DMS 273 (cell line): Measurements from ENCODE around the gene TGFBR2.

Source experiments
- DNase-seq: peaks from one replicate; lab custom pipeline; 2025; ENCODE audit not compliant: unreplicated experiment; lab: John Stamatoyannopoulos, UW

The TGFBR2 gene

DNA sequence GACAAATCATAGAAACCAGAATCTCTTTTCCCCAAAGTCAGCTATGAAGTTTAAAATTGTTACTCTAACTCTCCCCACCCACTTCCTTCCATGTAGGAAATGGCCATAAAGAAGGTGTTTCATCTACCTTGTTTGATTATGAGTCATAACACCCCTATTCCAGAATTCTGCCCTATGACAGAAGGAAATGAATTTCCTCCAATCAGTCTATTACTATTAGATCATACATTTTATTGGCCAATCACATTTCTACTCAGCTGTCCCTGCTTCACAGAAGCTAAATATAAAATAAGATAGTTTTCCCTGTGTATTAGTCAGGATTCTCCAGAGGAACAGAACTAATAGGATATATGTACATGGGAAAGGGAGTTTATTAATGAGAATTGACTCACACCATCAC is 102.1 kb downstream of the TGFBR2 start:
- DNase-seq = no peak

DNA sequence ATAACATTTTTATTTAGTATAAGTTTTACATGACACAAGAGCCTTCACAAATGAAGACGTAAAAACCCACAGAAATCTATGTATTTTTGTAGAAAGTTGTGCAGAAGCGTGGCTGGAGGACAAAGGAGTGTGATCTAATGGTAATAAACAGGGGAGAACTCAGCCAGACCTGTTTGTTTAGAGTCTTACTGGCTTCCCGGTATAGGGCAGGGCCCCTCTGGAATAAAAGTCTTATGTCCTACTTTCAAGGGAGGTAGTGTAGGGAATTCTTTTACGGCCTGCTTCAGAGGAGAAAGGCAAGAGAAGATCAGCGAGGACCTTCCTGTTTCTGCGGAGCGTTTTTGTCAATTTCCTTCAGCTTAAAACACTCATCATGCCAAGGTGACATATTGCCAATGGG is 103.6 kb downstream of the TGFBR2 start:
- no peak for DNase-seq

- no peak for DNase-seq
These were observed 104.8 kb downstream of the TGFBR2 start for GRCh38 chr3:30711151-30711550.

DNA sequence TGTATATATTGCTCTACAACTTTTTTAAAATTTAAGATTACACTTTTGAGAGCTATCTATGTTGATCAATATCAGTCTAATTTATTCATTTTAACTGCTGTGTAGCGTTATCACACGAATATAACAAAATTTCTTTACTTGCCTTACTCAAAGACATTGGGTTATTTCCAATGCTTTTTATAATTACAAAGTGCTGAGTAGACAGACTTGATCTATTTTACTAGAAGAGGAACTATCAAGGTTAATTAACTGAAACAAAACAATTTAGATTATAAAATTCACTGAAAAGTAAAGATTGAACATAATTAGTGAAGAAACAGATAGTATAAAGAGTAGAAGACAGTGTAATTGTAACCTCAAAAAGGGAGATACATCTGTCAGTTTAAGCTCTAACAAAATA is 105.5 kb downstream of the TGFBR2 start:
- no peak for DNase-seq

DNA sequence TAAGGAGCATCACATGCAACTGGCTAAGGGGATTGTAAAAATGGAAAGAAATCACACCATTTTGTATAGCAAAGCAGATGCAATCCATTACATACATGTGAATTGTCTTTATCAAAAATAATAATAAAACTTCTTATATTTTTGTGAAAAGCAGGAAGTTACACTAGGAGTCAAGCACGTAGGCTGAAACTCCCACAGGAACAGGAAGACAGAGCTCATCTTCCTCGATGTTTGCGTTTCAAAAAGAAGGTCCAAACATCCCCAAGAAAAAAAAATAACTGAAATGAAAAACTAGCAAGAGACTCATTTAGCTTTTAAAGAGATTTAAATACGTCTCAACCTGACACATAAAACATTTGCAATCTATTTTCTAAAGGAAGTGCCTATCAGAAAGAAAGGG is 106.6 kb downstream of the TGFBR2 start:
- DNase-seq = no peak

GRCh38 chr3:30713885-30714503 is 107.6 kb downstream of the TGFBR2 start:
- DNase-seq = no peak

DNA sequence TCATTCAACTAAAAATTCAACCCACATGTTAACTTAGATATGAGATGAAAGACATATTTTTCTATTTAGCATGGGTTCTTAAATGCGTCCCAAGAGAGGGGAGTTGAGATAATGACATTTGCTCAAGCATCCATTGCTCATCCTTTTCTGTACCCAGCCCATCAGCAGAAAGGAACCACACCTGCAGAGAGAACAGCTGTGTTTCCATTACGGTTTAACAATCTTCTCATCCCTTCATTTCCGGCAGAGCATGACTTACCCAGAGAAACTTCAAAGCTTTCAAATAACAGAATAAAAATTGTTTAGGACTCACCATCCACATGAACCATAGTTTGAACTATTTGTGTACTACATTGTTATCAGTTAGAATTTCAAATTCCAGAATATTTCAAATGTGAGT is 113.1 kb downstream of the TGFBR2 start:
- no peak for DNase-seq

DNA sequence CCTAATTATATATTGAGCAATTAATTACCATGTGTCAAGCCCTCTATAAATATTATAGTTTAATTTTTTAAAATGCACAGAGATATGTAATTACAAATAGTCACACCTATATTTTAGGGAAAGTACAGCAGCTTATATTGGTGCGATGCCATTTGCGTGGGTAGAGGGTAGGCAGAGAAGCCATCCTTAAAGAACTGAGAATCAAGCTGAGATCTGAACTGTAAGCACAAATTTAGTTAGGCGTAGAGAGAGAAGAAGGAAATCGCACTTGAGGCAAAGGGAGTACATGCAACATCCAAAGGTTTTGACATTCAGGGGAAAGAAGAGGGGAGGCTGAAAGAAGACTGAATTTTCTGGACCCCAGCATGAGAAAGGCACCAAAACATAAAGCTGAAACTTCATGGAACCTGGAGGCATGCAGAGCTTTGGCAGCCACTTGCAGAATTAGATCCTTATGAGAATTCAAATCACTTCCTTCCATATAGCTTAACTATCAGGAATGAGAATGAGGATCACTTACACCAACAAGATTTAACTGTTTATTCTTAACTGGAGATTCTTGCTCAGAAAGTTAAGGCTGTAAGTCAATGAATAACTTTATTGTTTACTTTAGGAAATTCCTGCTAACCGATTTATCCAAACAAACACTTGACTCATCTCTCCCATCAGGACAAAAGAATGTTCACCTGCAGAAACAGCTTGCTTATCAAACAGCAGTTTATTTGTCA is 114.3 kb downstream of the TGFBR2 start:
- DNase-seq = no peak

DNA sequence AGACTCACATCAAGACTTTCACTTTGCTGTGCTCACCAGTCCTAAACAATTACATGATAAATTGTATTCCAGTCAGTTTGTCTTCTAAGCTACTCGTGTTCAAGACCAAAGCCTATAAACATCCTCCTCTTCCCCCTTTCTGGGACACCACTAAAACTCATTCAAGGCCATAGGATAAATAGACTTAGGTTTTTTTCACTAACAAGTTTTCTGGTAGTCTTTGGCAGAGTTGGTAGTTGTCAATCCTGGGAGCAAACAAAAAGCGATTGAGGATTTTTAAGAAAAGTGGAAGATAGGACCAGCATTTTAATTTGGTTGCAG is 114.9 kb downstream of the TGFBR2 start:
- no peak for DNase-seq

- DNase-seq = no peak
These were observed 116.8 kb downstream of the TGFBR2 start for GRCh38 chr3:30723211-30723610.

- DNase-seq = no peak
These were observed 118.5 kb downstream of the TGFBR2 start for GRCh38 chr3:30724863-30725262.

- DNase-seq = no peak
These were observed 121.7 kb downstream of the TGFBR2 start for GRCh38 chr3:30728143-30728542.

DNA sequence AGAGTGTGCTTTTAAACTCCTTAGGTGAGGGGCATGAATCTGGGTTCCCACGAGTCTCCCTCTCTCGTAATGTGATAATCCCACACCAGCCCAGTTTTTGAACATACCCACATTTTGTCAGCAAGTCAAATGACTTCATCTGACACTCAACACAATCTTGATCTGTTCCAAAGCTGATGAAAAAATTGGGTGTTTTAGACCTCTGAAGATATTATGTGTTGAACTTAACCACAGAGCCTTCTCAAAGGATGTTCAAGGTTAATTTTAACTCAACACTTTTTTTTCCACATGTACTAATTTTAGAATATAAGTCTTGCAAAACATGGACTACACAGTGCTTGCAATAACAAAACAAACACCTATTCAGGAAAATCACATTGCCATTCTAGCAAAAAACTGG is 123.1 kb downstream of the TGFBR2 start:
- DNase-seq = no peak

DNA sequence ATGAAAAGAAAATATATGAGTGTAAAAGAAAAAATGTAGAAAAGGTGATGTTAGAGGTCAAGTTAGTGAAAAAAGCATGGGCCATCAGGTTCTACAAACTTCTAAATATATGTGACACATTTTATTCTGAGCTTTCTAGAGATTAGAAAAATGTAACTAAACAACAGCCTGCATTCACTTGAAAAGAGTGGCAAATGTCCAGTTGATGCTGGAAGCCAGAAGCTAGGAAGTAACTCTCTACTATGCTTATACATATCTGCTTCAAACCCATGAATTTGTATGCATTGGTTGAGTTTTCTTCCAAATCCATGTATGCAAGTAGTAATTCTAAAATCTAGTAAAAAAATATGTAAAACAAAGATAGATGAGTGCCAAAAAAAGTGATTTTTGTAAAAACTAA is 123.5 kb downstream of the TGFBR2 start:
- no peak for DNase-seq

DNA sequence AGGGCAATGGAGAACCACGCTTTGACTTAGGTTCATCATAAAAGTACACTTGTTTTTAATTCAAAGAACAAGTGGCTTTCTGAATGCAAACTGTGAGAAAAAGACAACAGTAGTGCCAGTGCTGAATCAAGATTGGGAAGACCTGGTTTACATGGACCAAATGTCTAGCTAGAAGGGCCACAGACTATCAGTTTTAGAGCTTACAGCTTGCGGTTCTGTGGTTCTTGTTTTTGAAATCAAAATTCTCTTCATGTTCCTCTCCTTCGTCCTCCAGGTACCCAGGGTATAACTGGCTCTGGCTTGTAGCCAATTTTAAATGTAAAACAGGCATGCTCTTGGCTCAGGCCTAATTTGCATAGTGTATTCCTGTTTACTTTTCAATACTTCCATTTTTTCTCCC is 124.6 kb downstream of the TGFBR2 start:
- DNase-seq = peak; percentile 1

DNA sequence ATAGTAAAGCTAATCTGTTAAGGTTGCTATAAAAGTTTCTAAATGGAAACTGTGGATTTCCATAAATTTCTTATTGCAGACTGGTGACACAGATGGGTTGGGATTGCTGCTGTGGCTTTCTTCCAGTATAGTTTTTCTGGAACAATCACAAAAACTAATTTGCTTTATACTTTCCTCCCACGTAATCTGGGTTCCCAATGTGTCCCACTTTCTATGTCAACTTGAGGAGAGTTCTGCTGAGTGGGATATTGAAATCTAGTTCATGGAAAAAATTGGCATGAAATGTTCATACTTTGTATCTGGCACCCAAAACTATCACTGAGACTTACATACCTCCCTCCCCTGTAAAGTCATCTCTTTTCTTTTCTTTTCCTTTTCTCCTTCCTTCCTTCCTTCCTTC is 126.8 kb downstream of the TGFBR2 start:
- no peak for DNase-seq

- DNase-seq = no peak
These were observed 127.3 kb downstream of the TGFBR2 start for GRCh38 chr3:30733696-30734095.

DNA sequence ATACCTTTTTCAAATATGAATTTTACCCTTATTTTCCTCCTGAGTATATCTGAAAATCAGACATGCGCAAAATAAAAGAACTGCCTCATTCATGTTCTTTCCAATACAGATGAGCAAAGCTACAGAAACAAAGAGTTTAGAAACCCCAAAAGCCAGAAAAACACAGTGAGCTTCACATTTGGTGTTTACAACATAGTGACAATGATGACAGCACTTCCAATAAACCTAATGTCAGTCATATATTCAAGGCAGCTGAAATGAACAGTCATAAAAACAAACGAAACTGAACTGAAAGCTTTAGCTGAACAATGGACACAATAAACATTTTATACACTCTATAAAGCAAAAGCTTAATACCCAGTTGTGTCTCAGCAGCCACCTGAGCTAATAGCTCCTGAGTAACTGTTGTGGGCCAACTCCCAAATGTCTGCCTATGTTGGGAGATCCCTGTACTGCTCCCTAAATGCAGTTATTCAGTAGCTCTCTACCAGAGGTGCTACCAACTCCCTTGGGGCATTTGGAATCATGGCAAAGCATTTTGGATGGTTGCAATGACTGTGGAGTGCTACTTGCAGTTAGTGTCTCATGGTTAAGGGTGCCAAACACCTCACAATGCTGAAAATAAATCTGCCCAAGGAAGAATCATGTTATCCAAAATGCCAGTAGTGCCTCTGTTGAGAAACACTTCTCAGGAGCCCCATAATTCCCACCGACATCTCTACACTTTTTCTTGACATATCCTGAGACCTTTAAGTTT is 131.5 kb downstream of the TGFBR2 start:
- no peak for DNase-seq

DNA sequence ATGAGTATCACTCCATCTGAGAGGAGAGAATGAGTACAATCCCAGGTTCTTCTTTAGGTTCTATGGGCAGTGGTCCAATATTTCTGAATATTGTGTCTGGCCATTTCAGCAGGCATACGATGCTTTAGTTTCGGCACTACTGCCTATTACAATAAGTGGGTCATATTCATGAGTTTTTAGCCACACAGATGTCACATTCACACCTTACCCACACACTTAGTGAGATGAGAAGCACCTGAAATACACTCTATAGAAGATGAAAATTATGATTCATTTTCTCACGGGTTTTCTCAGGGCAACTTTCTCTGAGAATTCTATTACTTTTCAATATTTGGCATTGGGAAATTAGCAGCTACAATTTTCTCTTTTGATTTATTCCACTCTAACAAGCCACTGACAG is 132.2 kb downstream of the TGFBR2 start:
- no peak for DNase-seq

GRCh38 chr3:30741889-30742288 is 135.5 kb downstream of the TGFBR2 start:
- no peak for DNase-seq

- DNase-seq = no peak
These were observed 136.6 kb downstream of the TGFBR2 start for GRCh38 chr3:30742796-30743619.
